Calu3 (cell line): ENCODE data around the gene CABCOCO1. TPM values are rescaled to one million over a fixed set of nuclear protein-coding genes. Genes with fewer than 3 reads are reported as not detected.

Source experiments
- BruUV-seq: library from RNA; stranded (reverse); fragments of 400-500 nt; replicated peaks from 2 replicates; lab custom pipeline; 2021; lab: Mats Ljungman, UMichigan
- CTCF ChIA-PET: fragments of 300-600 bp; sonication (Branson Sonifier 250); formaldehyde crosslinking; loops from one replicate; lab custom pipeline; 2022; ENCODE audit warnings: antibody characterized with exemption; lab: Charles Lee
- DNase-seq: peaks from one replicate; pipeline ENCODE4 v3.0.0; 2022
- H3K27ac Mint-ChIP-seq: one replicate; pipeline ENCODE4 v1.8.0; 2022; ENCODE audit warnings: mixed read lengths; ENCODE audit not compliant: unreplicated experiment
- H3K27me3 Mint-ChIP-seq: one replicate; pipeline ENCODE4 v1.8.0; 2022; ENCODE audit warnings: mixed read lengths; ENCODE audit not compliant: unreplicated experiment
- H3K36me3 Mint-ChIP-seq: one replicate; pipeline ENCODE4 v1.8.0; 2022; ENCODE audit warnings: mild to moderate bottlenecking, moderate library complexity, mixed read lengths; ENCODE audit not compliant: insufficient read depth, unreplicated experiment
- H3K4me1 Mint-ChIP-seq: one replicate; pipeline ENCODE4 v1.8.0; 2022; ENCODE audit warnings: mild to moderate bottlenecking, low read depth, mixed read lengths; ENCODE audit not compliant: unreplicated experiment
- H3K4me3 Mint-ChIP-seq: one replicate; pipeline ENCODE4 v1.8.0; 2022; ENCODE audit warnings: mild to moderate bottlenecking, low read depth, moderate library complexity, mixed read lengths; ENCODE audit not compliant: unreplicated experiment
- H3K9me3 Mint-ChIP-seq: one replicate; pipeline ENCODE4 v1.8.0; 2022; ENCODE audit warnings: low read depth, mixed read lengths; ENCODE audit not compliant: unreplicated experiment
- CTCF ChIP-seq: fragments of 200-600 bp; IDR thresholded peaks from one replicate; pipeline ENCODE4 v1.8.0; 2022; ENCODE audit warnings: antibody characterized with exemption; ENCODE audit not compliant: unreplicated experiment
- intact Hi-C: fragments of 100-400 bp; cut with micrococcal nuclease; formaldehyde crosslinking; loops from one replicate; pipeline ENCODE4 v1.10.0; 2022; ENCODE audit not compliant: unreplicated experiment
- total RNA-seq: library from RNA; stranded (reverse); gene quantifications from 2 replicates; pipeline ENCODE4 v1.2.3, GENCODE V29; 2022

Gene CABCOCO1
- total RNA-seq, 1 experiment from 2014 or later = not detected

GRCh38 chr10:61640856-61641255 lies 21.9 kb upstream of the CABCOCO1 start:
- CTCF ChIA-PET = no interaction called here
- Mint-ChIP-seq H3K4me3 (no peak overlapping the region), H3K9me3 (no peaks in the 10 kb centered on the region), H3K36me3 (no peaks in the 10 kb centered on the region), H3K27ac (no peak overlapping the region), H3K27me3 (no peaks in the 10 kb centered on the region), H3K4me1 (peaks cover 6% of the 10 kb centered on the region)
- TF ChIP-seq CTCF = no peak
- intact Hi-C loops = no loop called here
- DNase-seq = no peak
- no TSS peak for BruUV-seq

GRCh38 chr10:61642150-61642571 lies 20.6 kb upstream of the CABCOCO1 start:
- no peaks in the 10 kb centered on the region for H3K4me1 Mint-ChIP-seq
- BruUV-seq = no TSS peak
- H3K36me3 Mint-ChIP-seq = no peaks in the 10 kb centered on the region
- no peaks in the 10 kb centered on the region for H3K9me3 Mint-ChIP-seq
- intact Hi-C loops = no loop called here
- TF ChIP-seq CTCF = no peak
- CTCF ChIA-PET = no interaction called here
- H3K27me3 Mint-ChIP-seq = no peaks in the 10 kb centered on the region
- H3K27ac Mint-ChIP-seq = no peak overlapping the region
- no peak for DNase-seq
- H3K4me3 Mint-ChIP-seq = no peak overlapping the region

- intact Hi-C loops = no loop called here
- CTCF ChIA-PET = interaction anchor here (1.5 kb wide), 1 partner anchor 9 kb away, joined by 5 read pairs; no protein-coding TSS in a partner anchor
- H3K9me3 Mint-ChIP-seq = no peaks in the 10 kb centered on the region
- no peak for TF ChIP-seq CTCF
- H3K27ac Mint-ChIP-seq = no peak overlapping the region
- H3K27me3 Mint-ChIP-seq = no peaks in the 10 kb centered on the region
- no peak overlapping the region for H3K4me3 Mint-ChIP-seq
- BruUV-seq = no TSS peak
- no peak for DNase-seq
- no peaks in the 10 kb centered on the region for H3K4me1 Mint-ChIP-seq
- no peaks in the 10 kb centered on the region for H3K36me3 Mint-ChIP-seq
These were observed 20.1 kb upstream of the CABCOCO1 start for GRCh38 chr10:61642676-61643075.

GRCh38 chr10:61643316-61643751 lies 19.4 kb upstream of the CABCOCO1 start:
- no peaks in the 10 kb centered on the region for H3K36me3 Mint-ChIP-seq
- CTCF ChIA-PET = interaction anchor here (0.6 to 1.5 kb wide), 3 partner anchors 10 to 1851 kb away, joined by 3 to 5 read pairs (median 3); no protein-coding TSS in a partner anchor
- no peaks in the 10 kb centered on the region for H3K4me1 Mint-ChIP-seq
- no peaks in the 10 kb centered on the region for H3K9me3 Mint-ChIP-seq
- no TSS peak for BruUV-seq
- intact Hi-C loops = no loop called here
- no peak overlapping the region for H3K27ac Mint-ChIP-seq
- DNase-seq = no peak
- TF ChIP-seq CTCF = no peak
- no peaks in the 10 kb centered on the region for H3K27me3 Mint-ChIP-seq
- H3K4me3 Mint-ChIP-seq = no peak overlapping the region
